Endothelial cell of umbilical vein (primary cell): ENCODE measurements around the gene CMTM8. TPM values are rescaled to one million over a fixed set of nuclear protein-coding genes. Genes with fewer than 3 reads are reported as not detected.

Experiments used
- BruUV-seq: library from RNA; stranded (reverse); fragments of 400-500 nt; replicated peaks from 2 replicates; lab custom pipeline; 2021; lab: Mats Ljungman, UMichigan
- CTCF ChIA-PET: fragments of 300-600, 350-600 bp; sonication (Branson Sonifier 250); formaldehyde crosslinking; loops from one replicate; lab custom pipeline; 2021; ENCODE audit warnings: antibody characterized with exemption, inconsistent platforms; lab: Charles Lee
- POLR2A ChIA-PET: fragments of 300-600, 350-600 bp; sonication (Branson Sonifier 250); formaldehyde crosslinking; loops from one replicate; lab custom pipeline; 2021; ENCODE audit warnings: antibody characterized with exemption, inconsistent platforms; lab: Charles Lee
- DNase-seq: peaks from one replicate; pipeline ENCODE4 v3.0.0-alpha.2; 2011; ENCODE audit warnings: low read depth, low spot score
- FAIRE-seq: peaks from 2 replicates; lab custom pipeline; 2011; peaks lifted over from hg19 to GRCh38; lab: Jason Lieb, UNC
- H2AFZ ChIP-seq: 2 replicates; pipeline ENCODE4 v1.6.0; 2012; ENCODE audit warnings: low read depth, low read length, control low read depth, inconsistent platforms
- H3K27ac ChIP-seq: 2 replicates; pipeline ENCODE4 v1.5.1; 2011; ENCODE audit warnings: low read depth, mild to moderate bottlenecking, control low read depth, low read length, moderate library complexity; ENCODE audit not compliant: insufficient read depth
- H3K27me3 ChIP-seq, 2 experiments: 2 replicates each; pipeline versions ENCODE4 v1.6.0 to v1.6.1; 2011; ENCODE audit warnings: low read length in 2 of 2, mixed read lengths in 1 of 2; ENCODE audit not compliant: control insufficient read depth in 2 of 2, insufficient read depth in 2 of 2
- H3K36me3 ChIP-seq, 2 experiments: 2 replicates in 1 of 2; 3 replicates in 1 of 2; pipeline ENCODE4 v1.5.1; 2011; ENCODE audit warnings: low read length in 2 of 2, mild to moderate bottlenecking in 1 of 2, moderate library complexity in 1 of 2; ENCODE audit not compliant: control insufficient read depth in 2 of 2, insufficient read depth in 2 of 2; ENCODE audit errors: extremely low read depth in 1 of 2
- H3K4me1 ChIP-seq: 3 replicates; pipeline ENCODE4 v1.5.1; 2011; ENCODE audit warnings: mild to moderate bottlenecking, low read length; ENCODE audit not compliant: control insufficient read depth, insufficient read depth; ENCODE audit errors: extremely low read depth
- H3K4me2 ChIP-seq: 2 replicates; pipeline ENCODE4 v1.6.1; 2011; ENCODE audit warnings: low read length, control low read depth, mixed read lengths; ENCODE audit not compliant: insufficient read depth
- H3K4me3 ChIP-seq, 3 experiments: fragments of 200-600 bp in 1 of 3; sonication (generic), shearing (Covaris generic) in 1 of 3; replicated peaks in 1 of 3; 2 replicates each; pipeline ENCODE4 v1.5.1; 2011 to 2016; ENCODE audit warnings: control low read depth in 3 of 3, low read length in 3 of 3, mild to moderate bottlenecking in 2 of 3, inconsistent platforms in 1 of 3, low read depth in 1 of 3, moderate library complexity in 1 of 3; ENCODE audit not compliant: insufficient read depth in 1 of 3
- H3K79me2 ChIP-seq: 2 replicates; pipeline ENCODE4 v1.6.0; 2012; ENCODE audit warnings: low read length, inconsistent platforms; ENCODE audit not compliant: control insufficient read depth, insufficient read depth
- H3K9ac ChIP-seq: replicated peaks from 2 replicates; pipeline ENCODE3; 2011; ENCODE audit warnings: low read length, control low read depth; ENCODE audit not compliant: insufficient read depth; ENCODE audit errors: extremely low read depth
- H3K9me1 ChIP-seq: replicated peaks from 3 replicates; pipeline ENCODE4 v1.6.0; 2011; ENCODE audit warnings: mild to moderate bottlenecking, low read length; ENCODE audit not compliant: control insufficient read depth, insufficient read depth; ENCODE audit errors: extremely low read depth
- H3K9me3 ChIP-seq: replicated peaks from 2 replicates; pipeline ENCODE4 v1.5.1; 2012; ENCODE audit warnings: low read length, inconsistent platforms; ENCODE audit not compliant: control insufficient read depth, insufficient read depth
- H4K20me1 ChIP-seq: replicated peaks from 2 replicates; pipeline ENCODE3; 2011; ENCODE audit warnings: mild to moderate bottlenecking, low read length; ENCODE audit not compliant: control insufficient read depth, insufficient read depth; ENCODE audit errors: extremely low read depth
- FOS ChIP-seq: IDR thresholded peaks from 2 replicates; pipeline ENCODE4 v1.6.1; 2011; ENCODE audit warnings: mild to moderate bottlenecking, low read length, moderate library complexity, borderline replicate concordance; ENCODE audit not compliant: insufficient read depth
- JUN ChIP-seq: IDR thresholded peaks from 2 replicates; pipeline ENCODE4 v1.6.1; 2011; ENCODE audit warnings: borderline replicate concordance, low read depth; ENCODE audit not compliant: insufficient read length, insufficient read depth
- POLR2A ChIP-seq: IDR thresholded peaks from 2 replicates; pipeline ENCODE4 v1.6.1; 2012; ENCODE audit warnings: low read depth, mild to moderate bottlenecking, control low read depth, low read length
- dilution Hi-C: fragments of 300-500 bp; cut with MboI; formaldehyde crosslinking; loops from one replicate; pipeline ENCODE4 v1.15.0; 2019; ENCODE audit warnings: low sequenced_read_pairs; ENCODE audit not compliant: extremely low pct_ligation_motif_present
- intact Hi-C: fragments of 100-400 bp; cut with micrococcal nuclease; formaldehyde crosslinking; loops from one replicate; pipeline ENCODE4 v1.10.0; 2022
- polyA plus RNA-seq, 4 experiments: library from polyadenylated mRNA; depleted of rRNA in 3 of 4; stranded (reverse) in 3 of 4; unstranded in 1 of 4; fragments of >200 nt; gene quantifications; 2 replicates each; pipeline versions ENCODE4 v1.2.1 to v1.2.3, GENCODE V29; 2011 to 2012; ENCODE audit warnings: missing spikeins in 1 of 4
- total RNA-seq: library from RNA; stranded (reverse); gene quantifications from 2 replicates; pipeline ENCODE4 v1.2.3, GENCODE V29; 2021

The CMTM8 gene
- total and polyA plus RNA-seq, 2 donors (not counting 3 experiments of a cell fraction or from before 2014, with no cell fraction given) = 7.3 to 11.9 TPM

- Histone ChIP-seq H2AFZ (no peak overlapping the region), H3K9me1 (no peaks in the 10 kb centered on the region), H3K9ac (no peak overlapping the region), H3K27ac (no peak overlapping the region), H4K20me1 (no peaks in the 10 kb centered on the region), H3K4me3 (no peak overlapping the region), H3K9me3 (no peaks in the 10 kb centered on the region), H3K36me3 (no peaks in the 10 kb centered on the region), H3K79me2 (no peaks in the 10 kb centered on the region), H3K4me1 (peaks cover 15% of the 10 kb centered on the region), H3K4me2 (no peak overlapping the region), H3K27me3 (no peaks in the 10 kb centered on the region)
- dilution Hi-C loops = no loop called here
- POLR2A ChIA-PET = no interaction called here
- intact Hi-C loops = no loop called here
- CTCF ChIA-PET = no interaction called here
- TF ChIP-seq FOS (peak; percentile 57), JUN (peak; percentile 34), POLR2A (no peak)
- BruUV-seq = no TSS peak
- FAIRE-seq (no peak), DNase-seq (peak; percentile 39)
Observed at GRCh38 chr3:32203854-32204253, 34.6 kb upstream of the CMTM8 start.

- Histone ChIP-seq H3K27me3 (no peaks in the 10 kb centered on the region), H3K27ac (no peak overlapping the region), H3K9ac (no peak overlapping the region), H3K79me2 (no peaks in the 10 kb centered on the region), H3K4me2 (no peak overlapping the region), H3K4me3 (no peak overlapping the region), H3K4me1 (no peaks in the 10 kb centered on the region), H3K36me3 (no peaks in the 10 kb centered on the region), H3K9me3 (no peaks in the 10 kb centered on the region), H2AFZ (no peak overlapping the region), H3K9me1 (no peaks in the 10 kb centered on the region), H4K20me1 (no peaks in the 10 kb centered on the region)
- no TSS peak for BruUV-seq
- CTCF ChIA-PET = interaction anchor here (1.5 kb wide), 1 partner anchor 19 kb away, joined by 4 read pairs; no protein-coding TSS in a partner anchor
- POLR2A ChIA-PET = no interaction called here
- DNase-seq (no peak), FAIRE-seq (no peak)
- no peak for TF ChIP-seq JUN
- dilution Hi-C loops (no loop called here), intact Hi-C loops (no loop called here)
Observed at GRCh38 chr3:32208447-32208846, 30.0 kb upstream of the CMTM8 start.
